ENCODE results near the gene NFILZ. TPM values are rescaled to one million over a fixed set of nuclear protein-coding genes. Genes with fewer than 3 reads are reported as not detected.

The NFILZ gene, protein sequence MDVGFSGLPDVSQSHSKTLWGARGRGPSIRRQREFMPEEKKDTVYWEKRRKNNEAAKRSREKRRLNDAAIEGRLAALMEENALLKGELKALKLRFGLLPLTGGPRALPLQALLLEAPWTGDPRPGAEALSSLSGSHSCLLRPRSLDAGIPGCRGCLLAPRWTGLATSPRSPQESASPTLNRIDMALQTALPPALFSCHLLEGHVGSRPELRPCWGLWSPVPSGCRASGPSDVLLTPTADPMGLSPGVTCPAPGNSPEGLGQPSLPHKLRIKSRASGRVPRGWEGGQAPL
- not detected for total RNA-seq

DNA sequence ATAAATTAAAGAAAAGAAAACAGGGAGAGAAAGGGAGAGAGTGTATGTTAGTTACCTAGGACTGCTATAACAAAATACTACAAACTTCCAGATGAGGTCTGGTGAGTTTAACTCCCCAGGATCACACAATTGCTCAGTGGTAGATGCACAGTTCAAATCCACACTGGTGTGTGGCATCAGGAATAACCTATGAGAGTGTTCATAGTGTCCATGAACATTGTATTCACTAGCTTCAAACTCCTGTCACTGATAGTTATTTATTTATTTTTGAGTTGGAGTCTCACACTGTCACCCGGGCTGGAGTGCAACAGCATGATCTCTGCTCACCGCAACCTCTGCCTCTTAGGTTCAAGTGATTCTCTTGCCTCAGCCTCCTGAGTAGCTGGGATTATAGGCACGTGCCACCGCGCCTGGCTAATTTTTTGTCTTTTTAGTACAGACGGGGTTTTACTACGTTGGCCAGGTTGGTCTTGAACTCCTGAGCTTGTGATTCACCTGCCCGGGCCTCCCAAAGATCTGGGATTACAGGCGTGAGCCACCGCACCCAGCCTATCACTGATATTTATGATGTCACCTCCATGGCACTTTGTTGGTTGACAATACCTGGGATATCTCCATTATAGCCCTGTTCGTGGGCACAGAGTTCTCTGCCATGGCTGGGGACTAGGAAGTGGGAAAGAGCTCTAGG, at the start of gene NFILZ:
Gene NFILZ (plus strand): TSS at position 638 of the 688 bp plus-strand sequence. CDS start 46,133 bp downstream, outside the sequence.
- Mint-ChIP-seq H3K9me3 (no peaks in the 10 kb centered on the region), H3K27me3 (no peaks in the 10 kb centered on the region), H3K4me3 (no peak within 1 kb of the TSS), H3K27ac (no peak within 1 kb of the TSS), H3K36me3 (ENCODE audit: low read depth) (no peaks in the 10 kb centered on the region), H3K4me1 (ENCODE audit: low read depth) (no peaks in the 10 kb centered on the region)
- intact Hi-C loops (cut with micrococcal nuclease), result no loop called here
- POLR2A ChIA-PET, result interaction anchor here (0.6 kb wide), 1 partner anchor 11 kb away, joined by 3 read pairs; no protein-coding TSS in a partner anchor
- ATAC-seq (no peak), DNase-seq (no peak)
- TF ChIP-seq, protein P1, sequence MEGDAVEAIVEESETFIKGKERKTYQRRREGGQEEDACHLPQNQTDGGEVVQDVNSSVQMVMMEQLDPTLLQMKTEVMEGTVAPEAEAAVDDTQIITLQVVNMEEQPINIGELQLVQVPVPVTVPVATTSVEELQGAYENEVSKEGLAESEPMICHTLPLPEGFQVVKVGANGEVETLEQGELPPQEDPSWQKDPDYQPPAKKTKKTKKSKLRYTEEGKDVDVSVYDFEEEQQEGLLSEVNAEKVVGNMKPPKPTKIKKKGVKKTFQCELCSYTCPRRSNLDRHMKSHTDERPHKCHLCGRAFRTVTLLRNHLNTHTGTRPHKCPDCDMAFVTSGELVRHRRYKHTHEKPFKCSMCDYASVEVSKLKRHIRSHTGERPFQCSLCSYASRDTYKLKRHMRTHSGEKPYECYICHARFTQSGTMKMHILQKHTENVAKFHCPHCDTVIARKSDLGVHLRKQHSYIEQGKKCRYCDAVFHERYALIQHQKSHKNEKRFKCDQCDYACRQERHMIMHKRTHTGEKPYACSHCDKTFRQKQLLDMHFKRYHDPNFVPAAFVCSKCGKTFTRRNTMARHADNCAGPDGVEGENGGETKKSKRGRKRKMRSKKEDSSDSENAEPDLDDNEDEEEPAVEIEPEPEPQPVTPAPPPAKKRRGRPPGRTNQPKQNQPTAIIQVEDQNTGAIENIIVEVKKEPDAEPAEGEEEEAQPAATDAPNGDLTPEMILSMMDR (IDR thresholded peaks at IDR 0.05), result no peak
- CTCF ChIA-PET, result interaction anchor here (0.8 to 1.3 kb wide), 2 partner anchors 12 to 52 kb away, joined by 3 to 5 read pairs; no protein-coding TSS in a partner anchor

DNA sequence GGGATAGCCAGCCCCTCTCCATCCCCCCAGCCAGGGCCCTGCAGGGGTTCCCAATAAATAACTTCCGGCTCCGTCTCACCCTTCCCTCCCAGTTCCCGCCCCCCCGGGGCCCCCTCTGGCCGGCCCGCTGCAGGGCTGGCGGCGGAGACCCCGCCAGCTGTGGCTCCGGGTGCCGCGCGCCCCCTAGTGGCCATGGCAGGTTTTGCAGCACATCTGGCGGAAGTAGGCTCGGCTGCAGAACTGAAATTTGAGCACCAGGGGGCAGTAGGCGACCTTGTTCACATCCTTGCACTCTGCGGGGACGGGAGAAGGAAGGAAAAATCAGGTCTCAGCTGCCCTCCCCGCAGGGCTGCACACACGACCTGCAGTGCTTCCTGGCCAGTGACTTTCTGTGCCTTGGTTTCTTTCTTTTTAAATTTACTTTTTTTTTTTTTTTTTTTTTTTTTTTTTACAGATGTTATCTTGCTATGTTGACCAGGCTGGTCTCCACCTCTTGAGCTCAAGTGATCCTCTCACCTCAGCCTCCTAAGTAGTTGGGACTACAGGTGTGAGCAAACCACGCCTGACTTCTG, 49.6 kb upstream of the NFILZ start:
- Mint-ChIP-seq H3K4me3 (no peak overlapping the region), H3K4me1 (ENCODE audit: low read depth) (peaks cover 20% of the 10 kb centered on the region), H3K9me3 (no peaks in the 10 kb centered on the region), H3K27me3 (peaks cover 2% of the 10 kb centered on the region), H3K36me3 (ENCODE audit: low read depth) (no peaks in the 10 kb centered on the region), H3K27ac (no peak overlapping the region)
- POLR2A ChIA-PET, result interaction anchor here (0.6 to 1.4 kb wide), 6 partner anchors 12 to 132 kb away, joined by 3 to 4 read pairs (median 4); no protein-coding TSS in a partner anchor
- intact Hi-C loops (cut with micrococcal nuclease), result no loop called here
- ATAC-seq (peak; percentile 69), DNase-seq (peak; percentile 91)
- TF ChIP-seq, protein P1 (IDR thresholded peaks at IDR 0.05), result peak; percentile 100
- CTCF ChIA-PET, result interaction anchor here (0.6 to 9.1 kb wide), 36 partner anchors 7 to 405 kb away, joined by 3 to 117 read pairs (median 9); partner anchors contain the start of genes MARCHF2 and ZNF414

- ATAC-seq (no peak), DNase-seq (no peak)
- intact Hi-C loops (cut with micrococcal nuclease), result no loop called here
- TF ChIP-seq, protein P1 (IDR thresholded peaks at IDR 0.05), result no peak
- Mint-ChIP-seq H3K4me3 (no peak overlapping the region), H3K9me3 (no peaks in the 10 kb centered on the region), H3K4me1 (ENCODE audit: low read depth) (no peaks in the 10 kb centered on the region), H3K27ac (no peak overlapping the region), H3K36me3 (ENCODE audit: low read depth) (no peaks in the 10 kb centered on the region), H3K27me3 (no peaks in the 10 kb centered on the region)
- CTCF ChIA-PET, result interaction anchor here (0.8 to 1.5 kb wide), 4 partner anchors 16 to 59 kb away, joined by 3 to 4 read pairs (median 3); no protein-coding TSS in a partner anchor
- POLR2A ChIA-PET, result no interaction called here
Measured at GRCh38 chr19:8584965-8585893, 45.2 kb upstream of the NFILZ start.

DNA sequence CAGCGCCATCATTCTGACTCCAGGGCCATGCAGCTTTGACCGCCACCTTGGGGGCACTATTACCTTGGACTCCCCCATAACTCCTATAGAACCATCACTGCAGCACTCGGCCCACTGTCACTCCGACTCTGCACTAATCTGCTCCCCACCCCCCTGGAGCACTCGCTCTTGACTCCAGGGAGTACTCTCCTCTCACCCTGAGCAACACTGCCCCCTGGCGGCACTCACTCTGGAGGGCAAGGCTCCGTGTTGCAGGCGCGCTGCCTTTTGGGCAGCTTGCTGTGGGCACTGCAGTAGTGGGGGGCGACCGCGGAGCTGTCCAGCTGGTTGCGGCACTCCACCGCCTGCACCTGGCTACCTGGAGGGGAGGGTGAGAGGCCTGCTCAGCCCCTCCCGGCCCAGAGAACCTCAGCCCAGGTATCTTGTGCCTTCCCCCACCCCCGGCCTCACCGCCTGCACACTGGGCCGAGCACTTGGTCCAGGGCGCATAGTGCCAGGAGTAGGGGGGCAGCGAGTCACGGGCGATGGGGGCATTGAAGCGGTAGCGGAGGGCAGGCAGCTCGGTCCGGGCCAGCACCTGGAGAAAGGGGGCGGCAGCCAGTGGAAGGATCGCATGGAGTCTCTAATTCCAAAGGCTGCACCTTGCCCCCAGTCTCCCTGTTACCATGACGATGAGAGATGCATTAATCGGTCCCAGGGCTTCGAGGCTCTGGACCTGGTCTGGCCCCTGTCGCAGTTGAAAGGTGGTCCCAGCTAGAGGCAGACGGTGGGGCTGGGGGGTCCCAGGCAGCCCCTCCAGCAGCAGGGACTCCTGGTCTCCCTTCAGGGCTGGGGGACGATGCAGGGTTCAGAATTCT, 44.3 kb upstream of the NFILZ start:
- POLR2A ChIA-PET, result no interaction called here
- H3K4me3 Mint-ChIP-seq, result no peak overlapping the region
- H3K4me1 Mint-ChIP-seq (ENCODE audit: low read depth), result no peaks in the 10 kb centered on the region
- DNase-seq (peak; percentile 63), ATAC-seq (peak; percentile 59)
- no peaks in the 10 kb centered on the region for H3K36me3 Mint-ChIP-seq (ENCODE audit: low read depth)
- intact Hi-C loops (cut with micrococcal nuclease), result no loop called here
- TF ChIP-seq, protein P1 (IDR thresholded peaks at IDR 0.05), result peak; percentile 47
- no peak overlapping the region for H3K27ac Mint-ChIP-seq
- no peaks in the 10 kb centered on the region for H3K9me3 Mint-ChIP-seq
- CTCF ChIA-PET, result interaction anchor here (0.6 to 1.5 kb wide), 6 partner anchors 8 to 99 kb away, joined by 3 to 4 read pairs (median 3); no protein-coding TSS in a partner anchor
- H3K27me3 Mint-ChIP-seq, result no peaks in the 10 kb centered on the region
